H1 (cell line): Measurements from ENCODE around the gene CRB2. TPM values are rescaled to one million over a fixed set of nuclear protein-coding genes. Genes with fewer than 3 reads are reported as not detected.

Experiments used
- CTCF ChIA-PET: fragments of 300-600 bp; sonication (Branson Sonifier 250); formaldehyde crosslinking; loops from one replicate; lab custom pipeline; 2021; ENCODE audit not compliant: partially characterized antibody; lab: Charles Lee
- POLR2A ChIA-PET: fragments of 300-600 bp; sonication (Branson Sonifier 250); formaldehyde crosslinking; loops from one replicate; lab custom pipeline; 2021; ENCODE audit warnings: inconsistent platforms; ENCODE audit not compliant: partially characterized antibody; lab: Charles Lee
- DNase-seq, 2 experiments: peaks; one replicate each; pipeline versions ENCODE4 v3.0.0 to v3.0.0-alpha.2; 2010 to 2022; ENCODE audit warnings: low spot score in 2 of 2, low read depth in 1 of 2, mixed read lengths in 1 of 2
- FAIRE-seq: peaks from 2 replicates; lab custom pipeline; 2011; peaks lifted over from hg19 to GRCh38; lab: Jason Lieb, UNC
- H2AFZ ChIP-seq: 2 replicates; pipeline ENCODE4 v1.8.1; 2012; ENCODE audit warnings: low read length, inconsistent platforms
- H2AK5ac ChIP-seq: 2 replicates; pipeline ENCODE4 v1.6.1; 2013; ENCODE audit warnings: low read depth, low read length
- H2BK120ac ChIP-seq: replicated peaks from 2 replicates; pipeline ENCODE3; 2013; ENCODE audit warnings: low read depth, low read length, inconsistent platforms
- H2BK12ac ChIP-seq: 2 replicates; pipeline ENCODE4 v1.6.1; 2013; ENCODE audit warnings: low read depth, low read length
- H2BK15ac ChIP-seq: 2 replicates; pipeline ENCODE4 v1.6.1; 2013; ENCODE audit warnings: low read length
- H2BK20ac ChIP-seq: 2 replicates; pipeline ENCODE4 v1.6.1; 2013; ENCODE audit warnings: low read length
- H2BK5ac ChIP-seq: 2 replicates; pipeline ENCODE4 v1.6.1; 2013; ENCODE audit warnings: low read depth, low read length
- H3K14ac ChIP-seq: 2 replicates; pipeline ENCODE4 v1.6.1; 2013; ENCODE audit warnings: inconsistent platforms; ENCODE audit not compliant: insufficient read length
- H3K18ac ChIP-seq: 2 replicates; pipeline ENCODE4 v1.6.1; 2013; ENCODE audit warnings: low read length; ENCODE audit errors: extremely low read depth
- H3K23ac ChIP-seq: 2 replicates; pipeline ENCODE4 v1.6.1; 2013; ENCODE audit warnings: inconsistent platforms; ENCODE audit not compliant: insufficient read length
- H3K23me2 ChIP-seq: 2 replicates; pipeline ENCODE4 v1.6.1; 2013; ENCODE audit warnings: low read depth, low read length
- H3K27ac ChIP-seq: 2 replicates; pipeline ENCODE4 v1.6.1; 2011; ENCODE audit warnings: low read depth, low read length, inconsistent platforms
- H3K27me3 ChIP-seq, 4 experiments: replicated peaks in 1 of 4; 1 replicate in 1 of 4; 2 replicates in 3 of 4; pipeline versions ENCODE4 v1.6.1 to v1.8.1; 2011 to 2013; ENCODE audit warnings: low read length in 3 of 4, mild to moderate bottlenecking in 3 of 4, inconsistent platforms in 2 of 4, mixed read lengths in 2 of 4, moderate library complexity in 1 of 4; ENCODE audit not compliant: control insufficient read depth in 3 of 4, insufficient read depth in 3 of 4; ENCODE audit errors: extremely low read depth in 1 of 4
- H3K36me3 ChIP-seq, 4 experiments: 2 replicates each; pipeline versions ENCODE4 v1.6.1 to v1.8.1; 2011 to 2013; ENCODE audit warnings: mild to moderate bottlenecking in 4 of 4, low read length in 3 of 4, moderate library complexity in 2 of 4, control low read depth in 1 of 4, inconsistent platforms in 1 of 4; ENCODE audit not compliant: insufficient read depth in 4 of 4, control insufficient read depth in 2 of 4
- H3K4ac ChIP-seq: replicated peaks from 2 replicates; pipeline ENCODE3; 2013; ENCODE audit warnings: low read length, low read depth, mixed read lengths, inconsistent platforms; ENCODE audit not compliant: insufficient read length
- H3K4me1 ChIP-seq, 4 experiments: replicated peaks in 1 of 4; 1 replicate in 1 of 4; 2 replicates in 3 of 4; pipeline versions ENCODE4 v1.6.1 to v1.8.1; 2011 to 2013; ENCODE audit warnings: low read length in 3 of 4, inconsistent platforms in 2 of 4, mixed read lengths in 1 of 4; ENCODE audit not compliant: insufficient read depth in 4 of 4, control insufficient read depth in 3 of 4
- H3K4me2 ChIP-seq, 2 experiments: 2 replicates each; pipeline versions ENCODE4 v1.6.1 to v1.8.1; 2011 to 2013; ENCODE audit warnings: low read depth in 2 of 2, low read length in 2 of 2, control low read depth in 1 of 2, inconsistent platforms in 1 of 2, mild to moderate bottlenecking in 1 of 2; ENCODE audit not compliant: insufficient read depth in 1 of 2
- H3K4me3 ChIP-seq, 4 experiments: fragments of 200-600, 300-600 bp in 1 of 4; sonication (generic), shearing (Covaris generic), sonication (Bioruptor Twin) in 1 of 4; 2 replicates each; pipeline versions ENCODE4 v1.5.1 to v1.8.1; 2011 to 2016; ENCODE audit warnings: low read length in 4 of 4, low read depth in 3 of 4, control low read depth in 2 of 4, inconsistent platforms in 2 of 4, mild to moderate bottlenecking in 2 of 4, mixed read lengths in 1 of 4, moderate library complexity in 1 of 4; ENCODE audit not compliant: insufficient read depth in 2 of 4; ENCODE audit errors: extremely low read depth in 1 of 4
- H3K56ac ChIP-seq: replicated peaks from 2 replicates; pipeline ENCODE3; 2013; ENCODE audit warnings: low read depth, mild to moderate bottlenecking, mixed read lengths, low read length, inconsistent platforms; ENCODE audit not compliant: insufficient read length
- H3K79me1 ChIP-seq: 2 replicates; pipeline ENCODE4 v1.6.1; 2013; ENCODE audit warnings: low read depth, low read length, control low read depth
- H3K79me2 ChIP-seq, 2 experiments: 2 replicates each; pipeline versions ENCODE4 v1.6.1 to v1.8.1; 2012 to 2013; ENCODE audit warnings: low read length in 2 of 2, mild to moderate bottlenecking in 2 of 2, inconsistent platforms in 1 of 2; ENCODE audit not compliant: insufficient read depth in 2 of 2, control insufficient read depth in 1 of 2
- H3K9ac ChIP-seq, 4 experiments: replicated peaks in 1 of 4; 1 replicate in 1 of 4; 2 replicates in 3 of 4; pipeline versions ENCODE4 v1.6.1 to v1.8.1; 2011 to 2013; ENCODE audit warnings: low read depth in 3 of 4, low read length in 3 of 4, control low read depth in 2 of 4, mild to moderate bottlenecking in 2 of 4, moderate library complexity in 2 of 4, inconsistent platforms in 1 of 4; ENCODE audit errors: extremely low read depth in 1 of 4
- H3K9me3 ChIP-seq, 2 experiments: 2 replicates each; pipeline versions ENCODE4 v1.6.1 to v1.8.1; 2012 to 2013; ENCODE audit warnings: mild to moderate bottlenecking in 2 of 2, moderate library complexity in 2 of 2, control low read depth in 1 of 2, inconsistent platforms in 1 of 2, low read depth in 1 of 2, low read length in 1 of 2, mixed read lengths in 1 of 2; ENCODE audit not compliant: insufficient read depth in 2 of 2
- H4K20me1 ChIP-seq, 2 experiments: replicated peaks in 1 of 2; 2 replicates each; pipeline versions ENCODE3 to v1.8.1; 2011 to 2013; ENCODE audit warnings: inconsistent platforms in 2 of 2, low read length in 2 of 2, mild to moderate bottlenecking in 1 of 2; ENCODE audit not compliant: insufficient read depth in 2 of 2, control insufficient read depth in 1 of 2
- H4K5ac ChIP-seq: 2 replicates; pipeline ENCODE4 v1.6.1; 2013; ENCODE audit warnings: low read length, low read depth, mixed read lengths, inconsistent platforms; ENCODE audit not compliant: insufficient read length
- H4K8ac ChIP-seq: 2 replicates; pipeline ENCODE4 v1.8.0; 2013; ENCODE audit warnings: mild to moderate bottlenecking, moderate library complexity, low read length, inconsistent platforms; ENCODE audit not compliant: insufficient read depth; ENCODE audit errors: extremely low read depth
- H4K91ac ChIP-seq: replicated peaks from 2 replicates; pipeline ENCODE3; 2013; ENCODE audit warnings: low read length, mixed read lengths, inconsistent platforms; ENCODE audit not compliant: insufficient read length
- CTBP2 ChIP-seq: IDR thresholded peaks from 2 replicates; pipeline ENCODE4 v1.7.0; 2011; ENCODE audit warnings: borderline replicate concordance, mild to moderate bottlenecking, moderate library complexity, mixed read lengths, low read length; ENCODE audit not compliant: insufficient read depth, insufficient read length
- HDAC2 ChIP-seq, 2 experiments: fragments of 300-600 bp in 1 of 2; sonication (generic) in 1 of 2; IDR thresholded peaks; 2 replicates each; pipeline ENCODE4 v1.6.1; 2011 to 2012; ENCODE audit warnings: low read depth in 2 of 2, low read length in 2 of 2, mild to moderate bottlenecking in 2 of 2, moderate library complexity in 2 of 2, borderline replicate concordance in 1 of 2, inconsistent platforms in 1 of 2
- KDM5A ChIP-seq: fragments of 200-600 bp; IDR thresholded peaks from 2 replicates; pipeline ENCODE4 v1.7.1; 2012; ENCODE audit warnings: mild to moderate bottlenecking, low read length, inconsistent platforms, mixed read lengths
- NANOG ChIP-seq: IDR thresholded peaks from 2 replicates; pipeline ENCODE4 v1.6.1; 2011; ENCODE audit warnings: low read length, low read depth, mild to moderate bottlenecking, inconsistent platforms; ENCODE audit not compliant: insufficient read depth, poor library complexity, severe bottlenecking
- ZNF274 ChIP-seq: IDR thresholded peaks from 2 replicates; pipeline ENCODE4 v1.7.0; 2012; ENCODE audit warnings: low read length, borderline replicate concordance; ENCODE audit errors: extremely low read depth
- WGBS, 2 experiments: shearing (Covaris generic) in 1 of 2; methylation state at CpG; one replicate each; pipeline versions ENCODE4 v1.1.6 to v1.1.7; 2013 to 2015; ENCODE audit warnings: low lambda C conversion rate in 2 of 2, mixed read lengths in 2 of 2, inconsistent platforms in 1 of 2, low coverage in 1 of 2, missing lambda C conversion rate in 1 of 2; ENCODE audit not compliant: insufficient replicate concordance in 2 of 2, insufficient coverage in 1 of 2, insufficient read length in 1 of 2; ENCODE audit errors: extremely low coverage in 1 of 2, missing lambda C conversion rate in 1 of 2; 5-methylcytosine and 5-hydroxymethylcytosine counted together
- polyA plus RNA-seq, 7 experiments: library from polyadenylated mRNA; depleted of rRNA in 3 of 7; stranded (reverse) in 5 of 7; unstranded in 2 of 7; fragments of >200 nt in 5 of 7; fragments of 200-250 nt in 2 of 7; gene quantifications; 1 replicate in 5 of 7; 2 replicates in 1 of 7; 4 replicates in 1 of 7; pipeline versions ENCODE4 v1.2.1 to v1.2.3, GENCODE V29; 2011 to 2013; ENCODE audit warnings: missing spikeins in 2 of 7, mixed read lengths in 2 of 7
- total RNA-seq: library from RNA; stranded (reverse); fragmentation: NEBNext Ultra II Directional; extraction: Animal tissue kit (Norgen Biotek cat#: 25700); gene quantifications from 2 replicates; pipeline ENCODE4 v1.2.1, GENCODE V29; 2021

CRB2 gene
- total and polyA plus RNA-seq, 2 of the 8 experiments (the other 6 are each of a cell fraction or from before 2014, with no cell fraction given) = 4.0 to 8.4 TPM

GRCh38 chr9:123310551-123311249 lies 45.3 kb upstream of the CRB2 start:
- H3K27me3 ChIP-seq = no peaks in the 10 kb centered on the region; a peak in 1 of 7 replicates
- H2AK5ac ChIP-seq = no peak overlapping the region
- no peak overlapping the region for H2BK20ac ChIP-seq
- H3K79me1 ChIP-seq = no peaks in the 10 kb centered on the region
- H4K8ac ChIP-seq = no peak overlapping the region
- no peaks in the 10 kb centered on the region for H4K20me1 ChIP-seq
- ChIA-PET POLR2A (interaction anchor here (1.1 to 2.0 kb wide), 3 partner anchors 9 to 19 kb away, joined by 3 to 5 read pairs (median 3); no protein-coding TSS in a partner anchor), CTCF (interaction anchor here (0.7 kb wide), 1 partner anchor 931 kb away, joined by 5 read pairs; no protein-coding TSS in a partner anchor)
- H3K27ac ChIP-seq = no peak overlapping the region
- no peak for FAIRE-seq
- WGBS, 2 experiments = 90% methylated on average over 4 of the region's 4 CpGs; no CpG with 5 or more reads in 1 of the 2 experiments
- no peak overlapping the region for H3K14ac ChIP-seq
- H3K4me1 ChIP-seq = peaks cover 0 to 5% (median 0%) of the 10 kb centered on the region in 4 experiments; a peak in 1 of 7 replicates
- H3K9me3 ChIP-seq = no peaks in the 10 kb centered on the region
- H3K79me2 ChIP-seq = no peaks in the 10 kb centered on the region
- no peak overlapping the region for H3K4ac ChIP-seq
- H3K23ac ChIP-seq = no peak overlapping the region
- no peak for DNase-seq
- peak overlapping the region; percentile 44 for H3K56ac ChIP-seq
- H2BK5ac ChIP-seq = no peak overlapping the region
- H3K4me2 ChIP-seq = no peak overlapping the region
- no peak overlapping the region for H2AFZ ChIP-seq
- H3K18ac ChIP-seq = no peak overlapping the region
- no peak overlapping the region for H3K4me3 ChIP-seq
- H3K9ac ChIP-seq = no peak overlapping the region
- H4K91ac ChIP-seq = no peak overlapping the region
- H3K23me2 ChIP-seq = no peaks in the 10 kb centered on the region; the same call in 1 of the 2 replicates
- no peak overlapping the region for H4K5ac ChIP-seq
- H2BK12ac ChIP-seq = no peak overlapping the region
- H3K36me3 ChIP-seq = no peaks in the 10 kb centered on the region
- TF ChIP-seq NANOG = no peak
- TF ChIP-seq ZNF274 = no peak
- TF ChIP-seq HDAC2 (IDR thresholded peaks at IDR 0.05; ENCODE audit: borderline replicate concordance in 1 of 2, low read depth in 2 of 2, low read length in 2 of 2) = no peak
- no peak for TF ChIP-seq CTBP2
- no peak for TF ChIP-seq KDM5A
- TF ChIP-seq, all 59 proteins: peak for 0
- no peak overlapping the region for H2BK15ac ChIP-seq
- no peak overlapping the region for H2BK120ac ChIP-seq
